ENCODE data around the gene RBBP6.

Gene RBBP6

DNA sequence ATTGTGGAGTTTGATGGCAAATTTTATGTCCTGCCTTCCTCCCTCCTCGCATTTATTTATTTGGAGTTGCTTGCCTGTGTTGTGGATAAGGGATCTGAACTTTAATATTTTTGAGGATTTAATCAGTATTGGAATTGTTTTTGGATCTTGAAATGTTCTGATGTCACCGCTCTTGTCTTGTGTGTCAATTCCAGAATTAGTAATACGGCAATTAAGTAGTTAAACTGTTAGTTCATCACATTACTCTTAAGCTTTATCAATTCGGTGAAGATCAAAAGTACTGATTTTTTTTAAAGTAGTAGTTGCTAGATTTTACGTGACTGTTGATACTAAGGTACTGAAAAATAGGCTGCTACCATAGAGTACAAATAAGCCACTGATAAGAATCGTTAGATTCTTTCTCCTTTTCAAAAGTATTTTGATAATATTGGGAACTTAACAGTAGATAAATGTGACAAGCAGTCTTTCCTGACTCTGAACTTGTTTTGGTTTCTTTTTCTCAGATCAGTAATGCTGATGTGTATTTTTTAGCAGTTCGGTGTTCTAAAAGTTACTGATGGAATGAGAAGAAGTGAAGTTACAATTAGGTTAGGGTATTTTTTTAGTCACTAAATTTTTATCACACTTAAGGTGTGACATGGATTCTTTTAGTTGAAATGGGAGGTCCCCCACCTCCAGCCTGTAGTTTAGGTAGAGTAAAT, 2.0 kb downstream of the RBBP6 start:
- no peak for TF ChIP-seq CTCF (IDR thresholded peaks at IDR 0.05)
- H3K9me3 ChIP-seq (ENCODE audit: control insufficient read depth, low read length), result no peaks in the 10 kb centered on the region
- no peak overlapping the region for H2AFZ ChIP-seq
- H3K79me2 ChIP-seq, result peaks cover 53% of the 10 kb centered on the region
- peaks cover 7% of the 10 kb centered on the region for H3K4me1 ChIP-seq
- H3K36me3 ChIP-seq (ENCODE audit: control insufficient read depth, insufficient read depth, low read length), result no peaks in the 10 kb centered on the region
- peak overlapping the region; percentile 95 for H3K4me3 ChIP-seq (ENCODE audit: low read depth, low read length)
- peak overlapping the region; percentile 92 for H3K4me2 ChIP-seq (ENCODE audit: low read length)
- peak overlapping the region; percentile 98 for H3K27ac ChIP-seq
- H3K9ac ChIP-seq, result no peak overlapping the region
- H3K27me3 ChIP-seq (ENCODE audit: control insufficient read depth, insufficient read depth, low read length), result no peaks in the 10 kb centered on the region

DNA sequence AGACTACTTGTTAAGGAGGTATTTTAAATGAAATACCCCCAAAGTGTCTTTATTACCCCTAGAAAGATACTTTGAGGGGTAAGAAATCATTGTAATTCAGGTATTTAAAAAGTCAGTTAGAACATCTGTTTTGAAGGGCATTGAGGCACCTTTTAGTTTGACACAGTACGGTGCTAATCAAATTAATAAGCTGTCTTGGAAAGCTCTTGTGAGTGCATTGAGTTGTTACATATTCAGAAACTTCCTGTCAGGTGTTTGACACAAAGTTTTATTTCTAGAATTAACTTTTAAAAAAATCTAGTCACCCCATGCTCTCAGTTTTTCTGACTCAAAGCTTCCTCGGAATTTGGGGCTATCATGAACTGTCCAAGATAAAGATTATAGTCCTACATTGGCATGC, 4.6 kb downstream of the RBBP6 start:
- H2AFZ ChIP-seq, result no peak overlapping the region
- H3K79me2 ChIP-seq, result peaks cover 58% of the 10 kb centered on the region
- H3K27ac ChIP-seq, result no peak overlapping the region
- H3K4me2 ChIP-seq (ENCODE audit: low read length), result no peak overlapping the region
- no peaks in the 10 kb centered on the region for H3K27me3 ChIP-seq (ENCODE audit: control insufficient read depth, insufficient read depth, low read length)
- no peak for TF ChIP-seq CTCF (IDR thresholded peaks at IDR 0.05)
- no peak overlapping the region for H3K4me3 ChIP-seq (ENCODE audit: low read depth, low read length)
- H3K4me1 ChIP-seq, result peaks cover 7% of the 10 kb centered on the region
- H3K9ac ChIP-seq, result no peak overlapping the region
- H3K9me3 ChIP-seq (ENCODE audit: control insufficient read depth, low read length), result no peaks in the 10 kb centered on the region
- no peaks in the 10 kb centered on the region for H3K36me3 ChIP-seq (ENCODE audit: control insufficient read depth, insufficient read depth, low read length)

GRCh38 chr16:24544640-24545039, 5.3 kb downstream of the RBBP6 start:
- Histone ChIP-seq H3K36me3 (ENCODE audit: control insufficient read depth, insufficient read depth, low read length) (no peaks in the 10 kb centered on the region), H3K79me2 (peaks cover 58% of the 10 kb centered on the region), H2AFZ (no peak overlapping the region), H3K27ac (no peak overlapping the region), H3K27me3 (ENCODE audit: control insufficient read depth, insufficient read depth, low read length) (no peaks in the 10 kb centered on the region), H3K4me3 (ENCODE audit: low read depth, low read length) (no peak overlapping the region), H3K9me3 (ENCODE audit: control insufficient read depth, low read length) (no peaks in the 10 kb centered on the region), H3K4me1 (peaks cover 7% of the 10 kb centered on the region), H3K4me2 (ENCODE audit: low read length) (no peak overlapping the region), H3K9ac (no peak overlapping the region)
- TF ChIP-seq CTCF (IDR thresholded peaks at IDR 0.05), result no peak

DNA sequence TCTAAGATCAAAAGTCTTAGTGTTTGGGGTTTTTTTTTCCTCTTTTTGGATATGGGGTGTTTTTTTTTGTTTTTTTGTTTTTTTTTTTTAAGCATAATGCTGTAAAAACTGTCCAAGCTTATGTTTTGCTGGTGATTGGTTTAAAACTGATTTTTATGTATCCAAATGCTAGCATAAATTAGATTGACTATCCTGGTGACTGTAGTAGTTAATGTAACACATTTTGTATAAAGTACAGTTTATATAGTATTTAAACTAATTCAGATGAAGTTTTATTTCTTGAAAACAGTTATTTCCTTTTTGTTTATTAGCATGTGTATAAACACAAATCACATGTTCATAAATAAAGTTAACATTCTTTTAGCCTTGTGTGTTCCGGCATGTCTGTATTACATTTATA, 10.9 kb downstream of the RBBP6 start:
- H3K36me3 ChIP-seq (ENCODE audit: control insufficient read depth, insufficient read depth, low read length), result no peaks in the 10 kb centered on the region

More for the DNA sequence above, 10.9 kb downstream of the RBBP6 start:
- Histone ChIP-seq H3K27me3 (ENCODE audit: control insufficient read depth, insufficient read depth, low read length) (no peaks in the 10 kb centered on the region), H3K27ac (no peak overlapping the region), H3K4me3 (ENCODE audit: low read depth, low read length) (no peak overlapping the region), H3K79me2 (peaks cover 9% of the 10 kb centered on the region), H3K9me3 (ENCODE audit: control insufficient read depth, low read length) (no peaks in the 10 kb centered on the region), H3K4me2 (ENCODE audit: low read length) (no peak overlapping the region), H3K9ac (no peak overlapping the region), H2AFZ (no peak overlapping the region), H3K4me1 (no peaks in the 10 kb centered on the region)
- no peak for TF ChIP-seq CTCF (IDR thresholded peaks at IDR 0.05)
